Lower leg skin (tissue), 3 donors: ENCODE results near the gene RPL22.

Experiments used
- POLR2A ChIP-seq, 2 donors: fragments of 450-650 bp; IDR thresholded peaks; one replicate each; pipeline ENCODE4 v1.6.1; 2016 to 2017; ENCODE audit warnings: antibody characterized with exemption in 2 of 2, mild to moderate bottlenecking in 1 of 2, moderate library complexity in 1 of 2
- TF ChIP-seq, protein P1 (sequence below), 3 donors: fragments of 450-650 bp; IDR thresholded peaks; one replicate each; pipeline ENCODE4 v1.5.1; 2016; ENCODE audit warnings: antibody characterized with exemption in 3 of 3, mild to moderate bottlenecking in 3 of 3, moderate library complexity in 2 of 3

DNA sequence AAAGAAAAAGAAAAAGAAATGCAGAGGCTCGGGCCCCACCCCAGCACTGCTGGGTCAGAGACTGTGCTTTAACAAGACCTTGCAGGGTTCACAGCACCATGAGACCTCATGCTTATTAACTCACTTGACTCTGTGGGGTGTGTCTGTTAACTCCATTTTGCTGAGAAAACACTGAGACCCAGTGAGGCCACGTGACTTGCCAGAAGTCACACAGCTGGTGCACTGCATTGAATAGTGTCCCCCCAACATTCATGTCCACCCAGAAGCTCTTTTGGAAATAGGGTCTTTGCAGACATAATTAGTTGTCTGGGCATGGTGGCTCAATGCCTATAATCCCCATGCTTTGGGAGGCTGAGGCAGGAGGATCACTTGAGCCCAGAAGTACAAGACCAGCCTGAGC lies 59.0 kb downstream of the RPL22 start:
- TF ChIP-seq, protein P1, sequence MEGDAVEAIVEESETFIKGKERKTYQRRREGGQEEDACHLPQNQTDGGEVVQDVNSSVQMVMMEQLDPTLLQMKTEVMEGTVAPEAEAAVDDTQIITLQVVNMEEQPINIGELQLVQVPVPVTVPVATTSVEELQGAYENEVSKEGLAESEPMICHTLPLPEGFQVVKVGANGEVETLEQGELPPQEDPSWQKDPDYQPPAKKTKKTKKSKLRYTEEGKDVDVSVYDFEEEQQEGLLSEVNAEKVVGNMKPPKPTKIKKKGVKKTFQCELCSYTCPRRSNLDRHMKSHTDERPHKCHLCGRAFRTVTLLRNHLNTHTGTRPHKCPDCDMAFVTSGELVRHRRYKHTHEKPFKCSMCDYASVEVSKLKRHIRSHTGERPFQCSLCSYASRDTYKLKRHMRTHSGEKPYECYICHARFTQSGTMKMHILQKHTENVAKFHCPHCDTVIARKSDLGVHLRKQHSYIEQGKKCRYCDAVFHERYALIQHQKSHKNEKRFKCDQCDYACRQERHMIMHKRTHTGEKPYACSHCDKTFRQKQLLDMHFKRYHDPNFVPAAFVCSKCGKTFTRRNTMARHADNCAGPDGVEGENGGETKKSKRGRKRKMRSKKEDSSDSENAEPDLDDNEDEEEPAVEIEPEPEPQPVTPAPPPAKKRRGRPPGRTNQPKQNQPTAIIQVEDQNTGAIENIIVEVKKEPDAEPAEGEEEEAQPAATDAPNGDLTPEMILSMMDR (IDR thresholded peaks at IDR 0.05) = no peak
- no peak for TF ChIP-seq POLR2A (IDR thresholded peaks at IDR 0.05)
